ENCODE results near the gene CDKN2B-AS1. TPM values are rescaled to one million over a fixed set of nuclear protein-coding genes. Genes with fewer than 3 reads are reported as not detected.
A peak's percentile ranks its signal among the peaks of the same experiment; 100 is the strongest.

The CDKN2B-AS1 gene
- total and polyA plus RNA-seq, 10 donors, result 0.90 to 6.6 (median 2.5) TPM

GRCh38 chr9:22138956-22139660 lies 144.5 kb downstream of the CDKN2B-AS1 start:
- peaks cover 0 to 6% (median 0%) of the 10 kb centered on the region in 6 donors for H3K4me1 ChIP-seq
- H3K36me3 ChIP-seq, result no peaks in the 10 kb centered on the region
- no peak overlapping the region for H3K27ac ChIP-seq
- no peak for DNase-seq
- H3K4me3 ChIP-seq, result no peak overlapping the region
- no peaks in the 10 kb centered on the region for H3K9me3 ChIP-seq
- TF ChIP-seq POLR2A (IDR thresholded peaks at IDR 0.05) (no peak), POLR2AphosphoS5 (IDR thresholded peaks at IDR 0.05) (no peak), CTCF (IDR thresholded peaks at IDR 0.05 in 8 of 11, conservative IDR thresholded peaks at IDR 0.05 in 3 of 11) (no peak)
- no peaks in the 10 kb centered on the region for H3K27me3 ChIP-seq (replicated peaks in 1 of 7)
- intact Hi-C loops (cut with DNase I; ENCODE audit: low total_unique reads), result no loop called here
- 85 to 92% (median 89%) methylated on average over 4 of the region's 4 CpGs for WGBS, 5 donors

- 13 to 83% (median 45%) methylated on average over 1 of the region's 1 CpG for WGBS, 5 donors
- no peak overlapping the region for H3K27ac ChIP-seq
Measured at GRCh38 chr9:22141908-22142307, 147.3 kb downstream of the CDKN2B-AS1 start.

GRCh38 chr9:22142671-22143070 lies 148.1 kb downstream of the CDKN2B-AS1 start:
- no peak for TF ChIP-seq POLR2A (IDR thresholded peaks at IDR 0.05)
- no peak for TF ChIP-seq CTCF (IDR thresholded peaks at IDR 0.05 in 8 of 11, conservative IDR thresholded peaks at IDR 0.05 in 3 of 11)
- Histone ChIP-seq H3K4me3 (no peak overlapping the region), H3K27me3 (replicated peaks in 1 of 7) (no peaks in the 10 kb centered on the region), H3K9me3 (no peaks in the 10 kb centered on the region), H3K4me1 (peaks cover 0 to 6% (median 0%) of the 10 kb centered on the region in 6 donors), H3K36me3 (no peaks in the 10 kb centered on the region), H3K27ac (no peak overlapping the region)
- WGBS, 5 donors, result 24 to 53% (median 52%) methylated on average over 2 of the region's 2 CpGs
- no peak for DNase-seq
- intact Hi-C loops (cut with DNase I; ENCODE audit: low total_unique reads), result no loop called here

More at GRCh38 chr9:22141908-22142307, 147.3 kb downstream of the CDKN2B-AS1 start:
- H3K4me1 ChIP-seq, result peaks cover 0 to 6% (median 0%) of the 10 kb centered on the region in 6 donors
- H3K9me3 ChIP-seq, result no peaks in the 10 kb centered on the region
- TF ChIP-seq POLR2AphosphoS5 (IDR thresholded peaks at IDR 0.05) (no peak), POLR2A (IDR thresholded peaks at IDR 0.05) (no peak), CTCF (IDR thresholded peaks at IDR 0.05 in 8 of 11, conservative IDR thresholded peaks at IDR 0.05 in 3 of 11) (no peak)
- DNase-seq, result no peak
- H3K36me3 ChIP-seq, result no peaks in the 10 kb centered on the region
- intact Hi-C loops (cut with DNase I; ENCODE audit: low total_unique reads), result no loop called here
- H3K27me3 ChIP-seq (replicated peaks in 1 of 7), result no peaks in the 10 kb centered on the region
- H3K4me3 ChIP-seq, result no peak overlapping the region

GRCh38 chr9:22143799-22144625 lies 149.4 kb downstream of the CDKN2B-AS1 start:
- Histone ChIP-seq H3K27me3 (replicated peaks in 1 of 7) (no peaks in the 10 kb centered on the region), H3K27ac (peak overlapping the region in 2 of 8 donors; percentile 9 to 16), H3K4me3 (no peak overlapping the region), H3K4me1 (peaks cover 0 to 6% (median 0%) of the 10 kb centered on the region in 6 donors), H3K9me3 (no peaks in the 10 kb centered on the region), H3K36me3 (no peaks in the 10 kb centered on the region)
- 5 to 55% (median 39%) methylated on average over 1 of the region's 1 CpG for WGBS, 5 donors
- intact Hi-C loops (cut with DNase I; ENCODE audit: low total_unique reads), result no loop called here
- no peak for DNase-seq
- TF ChIP-seq CTCF (IDR thresholded peaks at IDR 0.05 in 8 of 11, conservative IDR thresholded peaks at IDR 0.05 in 3 of 11), result no peak
